Ovary (tissue), 9 donors: ENCODE results near the gene STK11IP. TPM values are rescaled to one million over a fixed set of nuclear protein-coding genes. Genes with fewer than 3 reads are reported as not detected.

Experiments
- DNase-seq, 5 donors: peaks; one replicate each; pipeline ENCODE4 v3.0.0-alpha.2; 2019 to 2020
- H3K27ac ChIP-seq, 2 donors: fragments of 200-600 bp; one replicate each; pipeline versions ENCODE4 v1.5.1 to v1.8.0; 2019 to 2022
- H3K27me3 ChIP-seq: fragments of 200-600 bp; one replicate; pipeline ENCODE4 v1.8.0; 2022
- H3K36me3 ChIP-seq: fragments of 200-600 bp; sonication (generic); one replicate; pipeline ENCODE4 v1.5.1; 2019
- H3K4me1 ChIP-seq: one replicate; pipeline ENCODE4 v1.8.1; 2013; ENCODE audit warnings: mild to moderate bottlenecking, moderate library complexity; ENCODE audit not compliant: insufficient read depth
- H3K4me3 ChIP-seq: fragments of 200-600 bp; sonication (generic); one replicate; pipeline ENCODE4 v1.5.1; 2017
- H3K9me3 ChIP-seq, 2 donors: fragments of 200-600 bp in 1 of 2; sonication (generic) in 1 of 2; one replicate each; pipeline versions ENCODE4 v1.5.1 to v1.8.1; 2013 to 2019; ENCODE audit warnings: mild to moderate bottlenecking in 1 of 2, moderate library complexity in 1 of 2
- CTCF ChIP-seq, 3 donors: fragments of 450-650 bp in 2 of 3; fragments of 200-600 bp in 1 of 3; IDR thresholded peaks; one replicate each; pipeline versions ENCODE4 v1.5.1 to v1.8.0; 2016 to 2022; ENCODE audit warnings: antibody characterized with exemption in 3 of 3, mild to moderate bottlenecking in 1 of 3
- EP300 ChIP-seq: sonication (generic); formaldehyde crosslinking; IDR thresholded peaks from one replicate; pipeline ENCODE4 v1.6.1; 2017; ENCODE audit warnings: antibody characterized with exemption
- POLR2A ChIP-seq: fragments of 450-650 bp; IDR thresholded peaks from one replicate; pipeline ENCODE4 v1.6.1; 2017; ENCODE audit warnings: antibody characterized with exemption, mild to moderate bottlenecking, moderate library complexity
- WGBS, 3 donors: extraction: QIAGEN DNeasy Blood & Tissue Kit in 1 of 3; methylation state at CpG; one replicate each; pipeline versions ENCODE4 v1.1.5 to v1.1.7; 2013 to 2017; 5-methylcytosine and 5-hydroxymethylcytosine counted together
- intact Hi-C, 4 donors: fragments of 100-400 bp; cut with DNase I; formaldehyde crosslinking; loops; one replicate each; pipeline versions ENCODE4 v1.11.0 to v1.15.1; 2022 to 2023
- polyA plus RNA-seq, 2 donors: library from polyadenylated mRNA; stranded (reverse); fragments of 200-250 nt in 1 of 2; fragments of 350-450 nt in 1 of 2; fragmentation: Illumina TruSeq in 1 of 2; extraction: RNeasy Lipid Tissue Mini Kit (QIAGEN cat#74804) in 1 of 2; gene quantifications; one replicate each; pipeline ENCODE4 v1.2.3, GENCODE V29; 2013 to 2014
- total RNA-seq, 7 donors: library from RNA; depleted of rRNA in 2 of 7; stranded (reverse); fragments of >200 nt in 2 of 7; fragmentation: NEBNext Ultra II Directional in 3 of 7; extraction: Animal tissue kit (Norgen Biotek cat#: 25700) in 3 of 7; gene quantifications; one replicate each; pipeline versions ENCODE4 v1.1.0 to v1.2.4, GENCODE V29; 2016 to 2023
- donor health status: DM: no; HTN: no; CAD: no; lungs with moderate emphysema.
- donor health status: DM: no; HTN: no; CAD: no.
- donor health status: Bipolar disorder and iron deficiency.
- donor health status: DM: yes; HTN: yes; CAD: no.
- donor health status: DM: no; HTN: no; CAD: no.
- donor health status: DM: yes; HTN: yes; CAD: no.

The STK11IP gene
- total and polyA plus RNA-seq, 9 donors, result 9.2 to 73.7 (median 43.8) TPM

- H3K4me3 ChIP-seq, result no peak overlapping the region
- no peaks in the 10 kb centered on the region for H3K9me3 ChIP-seq
- peaks cover 3% of the 10 kb centered on the region for H3K4me1 ChIP-seq
- intact Hi-C loops, result no loop called here
- no peak overlapping the region for H3K27ac ChIP-seq
- WGBS, 3 donors, result 70 to 74% (median 73%) methylated on average over 4 of the region's 4 CpGs
- no peaks in the 10 kb centered on the region for H3K27me3 ChIP-seq
- TF ChIP-seq POLR2A (no peak), CTCF (IDR thresholded peaks at IDR 0.05) (no peak), EP300 (no peak)
- no peak for DNase-seq
- no peaks in the 10 kb centered on the region for H3K36me3 ChIP-seq
These were observed 6.6 kb upstream of the STK11IP start for GRCh38 chr2:219591091-219591490.

- Histone ChIP-seq H3K36me3 (no peaks in the 10 kb centered on the region), H3K27ac (no peak overlapping the region), H3K4me1 (peaks cover 8% of the 10 kb centered on the region), H3K9me3 (no peaks in the 10 kb centered on the region), H3K27me3 (no peaks in the 10 kb centered on the region), H3K4me3 (no peak overlapping the region)
- DNase-seq, result no peak
- intact Hi-C loops, result no loop called here
- WGBS, 3 donors, result 70 to 74% (median 71%) methylated on average over 6 of the region's 6 CpGs
- TF ChIP-seq CTCF (IDR thresholded peaks at IDR 0.05), result no peak
- no peak for TF ChIP-seq POLR2A
These were observed 4.9 kb upstream of the STK11IP start for GRCh38 chr2:219592736-219593135.

GRCh38 chr2:219593154-219593553 is 4.5 kb upstream of the STK11IP start:
- no peak for DNase-seq
- 70 to 86% (median 72%) methylated on average over 2 of the region's 2 CpGs for WGBS, 3 donors
- Histone ChIP-seq H3K27me3 (no peaks in the 10 kb centered on the region), H3K4me1 (peaks cover 8% of the 10 kb centered on the region), H3K9me3 (no peaks in the 10 kb centered on the region), H3K4me3 (no peak overlapping the region), H3K36me3 (no peaks in the 10 kb centered on the region), H3K27ac (no peak overlapping the region)
- TF ChIP-seq EP300 (no peak), POLR2A (no peak), CTCF (IDR thresholded peaks at IDR 0.05) (no peak)
- intact Hi-C loops, result no loop called here

- peak in 4 of 5 donors; percentile 74 to 82 (median 78) for DNase-seq
- no peaks in the 10 kb centered on the region for H3K36me3 ChIP-seq
- H3K27ac ChIP-seq, result peak overlapping the region; percentile 26 to 91
- 1 to 7% (median 4%) methylated on average over 3 of the region's 3 CpGs for whole genome bisulfite sequencing, 3 donors
- TF ChIP-seq CTCF (IDR thresholded peaks at IDR 0.05) (peak in 1 of 3 donors; percentile 18), EP300 (no peak), POLR2A (peak; percentile 20)
- peaks cover 12% of the 10 kb centered on the region for H3K4me1 ChIP-seq
- H3K4me3 ChIP-seq, result no peak overlapping the region
- H3K9me3 ChIP-seq, result no peaks in the 10 kb centered on the region
- no peaks in the 10 kb centered on the region for H3K27me3 ChIP-seq
- intact Hi-C loops, result no loop called here
These were observed 2.4 kb upstream of the STK11IP start for GRCh38 chr2:219595256-219595655.
